HK-2 (cell line): ENCODE measurements around the gene ZACN.

Experiments
- DNase-seq: peaks from one replicate; pipeline ENCODE4 v3.0.0-alpha.2; 2018; ENCODE audit not compliant: unreplicated experiment

ZACN gene

DNA sequence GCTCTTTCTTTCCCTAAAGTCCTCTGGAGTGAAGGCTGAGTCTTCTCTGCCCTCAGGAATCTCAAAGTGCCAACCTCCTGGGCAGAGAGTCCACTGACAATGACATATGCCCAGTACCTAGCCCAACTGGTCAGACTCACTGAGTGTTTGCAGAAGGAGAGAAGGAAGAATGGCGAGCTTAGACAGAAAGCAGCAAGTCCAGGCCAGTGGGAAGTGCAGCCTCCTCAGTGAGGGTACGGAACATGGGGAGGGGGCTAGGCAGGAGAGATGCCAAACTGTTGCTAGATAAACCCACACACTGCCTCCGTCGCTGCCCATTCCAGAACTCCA is 23.9 kb downstream of the ZACN start:
- no peak for DNase-seq

DNA sequence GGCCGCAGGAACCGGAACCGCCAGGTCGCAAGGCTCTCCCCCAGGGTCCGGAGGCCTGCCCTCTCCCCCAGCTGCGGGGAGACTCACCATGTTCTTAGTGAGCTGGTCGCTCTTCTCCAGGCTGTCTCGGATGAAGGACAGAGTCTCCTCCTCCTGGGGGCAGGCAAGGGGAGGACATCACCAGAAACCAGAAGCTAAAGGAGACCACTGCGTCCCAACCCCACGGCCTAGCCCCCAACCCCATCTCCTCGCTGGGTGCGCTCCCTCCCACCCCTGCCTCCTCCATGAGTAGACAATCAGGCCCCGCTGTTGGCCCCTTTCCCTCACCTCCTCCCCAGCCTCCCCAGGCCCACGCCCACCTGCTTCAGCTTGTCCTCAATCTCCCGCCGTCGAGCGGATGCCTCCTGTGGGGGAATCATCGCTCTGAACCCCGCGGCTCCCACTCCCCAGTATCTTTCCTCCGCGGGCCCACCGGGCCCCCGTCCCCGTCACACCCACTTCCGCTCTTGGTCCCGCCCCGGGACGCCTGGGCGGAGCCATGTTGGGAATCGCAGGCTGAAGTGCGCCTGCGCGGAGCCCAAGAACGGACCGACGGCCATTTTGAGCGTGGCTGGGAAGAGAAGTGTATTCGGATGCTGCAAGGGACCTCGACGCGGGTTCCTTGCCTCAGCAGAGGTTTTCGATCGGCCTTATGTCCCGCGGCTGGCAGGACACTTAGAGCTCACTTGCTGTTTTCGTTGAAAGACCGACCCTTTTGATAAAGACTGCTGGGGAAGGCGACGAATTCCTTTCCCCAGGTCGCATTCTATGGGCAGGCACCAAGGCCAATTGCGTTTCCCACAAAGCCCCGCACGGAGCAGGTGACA is 24.5 kb downstream of the ZACN start, which contains the start of gene EXOC7:
Gene EXOC7, minus strand, starts transcription at position 514 of the 866 bp plus-strand sequence. Its CDS starts 95 bp downstream, at position 419.
- peak; percentile 92 for DNase-seq

DNA sequence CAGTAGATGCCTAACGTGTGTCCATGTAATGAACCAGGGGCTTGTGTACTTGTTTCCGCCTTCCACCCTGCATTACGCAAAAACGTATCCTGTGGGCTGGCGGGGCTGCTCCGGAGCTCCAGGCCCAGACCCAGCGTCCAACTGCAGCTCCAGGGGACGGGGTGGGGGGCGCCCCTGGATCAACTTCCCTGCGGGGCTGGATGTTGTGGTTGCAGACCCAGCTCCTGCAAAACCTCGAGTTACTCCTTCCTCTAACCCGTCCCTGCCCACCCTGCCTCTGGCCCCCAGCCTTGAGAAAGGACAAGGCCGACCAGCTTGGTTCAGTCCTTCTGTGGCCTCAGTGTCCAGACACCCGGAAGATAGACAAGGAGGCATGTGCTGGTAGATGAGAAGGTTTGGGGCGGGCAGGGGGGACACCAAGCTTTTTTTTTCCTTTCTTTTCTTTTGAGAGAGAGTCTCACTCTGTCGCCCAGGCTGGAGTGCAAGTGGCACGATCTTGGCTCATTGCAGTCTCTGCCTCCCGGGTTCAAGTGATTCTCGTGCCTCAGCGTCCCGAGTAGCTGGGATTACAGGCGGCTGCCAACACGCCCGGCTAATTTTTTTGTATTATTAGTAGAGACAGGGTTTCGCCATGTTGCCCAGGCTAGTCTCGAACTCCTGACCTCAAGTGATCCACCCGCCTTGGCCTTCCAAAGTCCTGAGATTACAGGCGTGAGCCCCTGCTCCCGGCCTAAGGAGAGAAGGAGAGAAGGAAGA is 25.3 kb downstream of the ZACN start:
- no peak for DNase-seq

DNA sequence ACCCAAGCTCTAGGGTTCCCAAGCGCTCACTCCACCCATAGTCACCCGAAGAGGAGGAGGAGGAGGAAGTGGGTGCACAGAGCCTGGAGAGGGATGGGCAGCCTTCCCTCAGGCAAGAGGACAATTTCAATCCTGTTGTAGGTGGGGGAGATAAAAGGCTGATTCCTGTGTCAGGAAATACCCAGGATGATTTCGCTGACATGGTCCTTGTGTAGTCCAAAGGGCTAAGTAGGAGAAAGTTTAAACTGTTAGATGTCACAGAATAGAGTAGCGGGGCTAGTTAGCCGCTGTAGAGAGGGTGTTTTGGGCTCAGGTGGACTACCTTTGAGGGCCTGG is 25.9 kb downstream of the ZACN start:
- no peak for DNase-seq

DNA sequence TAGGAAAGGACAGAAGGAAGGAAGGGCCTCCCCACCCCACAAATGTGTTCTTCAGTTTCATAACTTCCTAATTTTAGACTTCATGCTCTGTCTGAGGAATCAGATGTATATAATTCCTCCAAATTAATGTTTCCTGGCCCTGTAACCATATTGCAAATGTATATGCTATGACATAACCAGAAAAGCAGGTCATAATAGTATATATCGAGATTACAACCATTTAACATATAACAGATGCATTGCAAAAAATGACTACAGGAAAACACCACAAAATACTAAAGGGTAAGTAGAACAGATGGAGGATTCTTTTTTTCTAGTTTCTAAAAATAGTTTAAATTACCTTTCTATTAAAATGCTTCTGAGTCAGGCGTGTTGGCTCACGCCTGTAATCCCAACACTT is 27.7 kb downstream of the ZACN start:
- DNase-seq, result no peak

DNA sequence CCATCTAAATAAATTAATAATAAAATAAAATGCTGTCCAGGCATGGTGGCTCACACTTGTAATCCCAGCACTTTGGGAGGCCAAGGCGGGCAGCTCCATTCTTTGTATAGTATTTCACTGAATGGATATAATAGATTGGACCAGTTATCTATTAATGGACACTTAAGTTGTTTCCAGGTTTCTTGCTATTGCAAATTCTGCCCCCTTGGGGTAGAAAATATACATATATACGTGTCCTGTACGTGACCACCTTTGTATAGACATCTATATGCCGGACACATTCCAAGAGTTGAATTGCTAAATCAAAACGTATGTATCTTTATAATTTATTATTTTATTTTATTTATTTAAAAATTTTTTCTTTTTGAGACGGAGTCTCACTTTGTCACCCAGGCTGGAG is 28.5 kb downstream of the ZACN start:
- no peak for DNase-seq

DNA sequence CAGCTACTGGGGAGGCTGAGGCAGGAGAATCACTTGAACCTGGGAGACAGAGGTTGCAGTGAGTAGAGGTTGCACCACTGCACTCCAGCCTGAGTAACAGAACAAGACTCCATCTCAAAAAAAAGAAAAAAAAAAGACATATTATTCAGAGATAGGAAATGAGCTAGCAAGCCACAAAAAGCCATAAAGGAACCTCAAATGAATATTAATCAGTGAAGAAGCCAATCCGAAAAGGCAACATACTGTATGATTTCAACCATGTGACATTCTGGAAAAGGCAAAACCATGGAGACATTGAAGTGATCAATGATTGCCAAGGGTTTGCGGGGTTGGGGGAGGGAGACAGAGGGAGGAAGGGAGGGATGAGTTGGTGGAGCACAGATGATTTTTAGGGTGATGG is 33.0 kb downstream of the ZACN start:
- no peak for DNase-seq

DNA sequence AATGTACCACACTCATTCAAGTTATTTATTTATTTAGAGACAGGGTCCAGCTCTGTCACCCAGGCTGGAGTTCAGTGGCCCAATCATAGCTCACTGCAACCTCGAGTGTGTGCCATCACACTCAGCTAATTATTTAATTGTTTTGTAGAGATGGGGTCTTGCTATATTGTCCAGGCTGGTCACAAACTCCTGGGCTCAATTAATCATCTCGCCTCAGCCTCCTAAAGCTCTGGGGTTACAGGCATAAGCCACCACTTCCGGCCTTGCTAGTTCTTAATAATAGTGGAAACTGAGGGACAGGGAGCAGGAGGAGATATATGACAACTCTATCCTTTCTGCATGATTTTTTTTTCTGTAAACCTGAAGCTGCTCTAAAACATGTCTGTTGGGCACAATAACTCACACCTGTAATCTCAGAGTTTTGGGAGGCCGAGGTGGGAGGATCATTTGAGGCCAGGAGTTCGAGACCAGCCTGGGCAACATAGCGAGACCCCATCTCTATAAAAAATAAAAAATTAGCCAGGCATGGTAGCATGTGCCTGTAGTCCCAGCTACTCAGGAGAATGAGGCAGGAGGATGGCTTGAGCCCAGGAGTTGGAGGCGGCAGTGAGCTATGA is 36.3 kb downstream of the ZACN start:
- DNase-seq, result no peak

DNA sequence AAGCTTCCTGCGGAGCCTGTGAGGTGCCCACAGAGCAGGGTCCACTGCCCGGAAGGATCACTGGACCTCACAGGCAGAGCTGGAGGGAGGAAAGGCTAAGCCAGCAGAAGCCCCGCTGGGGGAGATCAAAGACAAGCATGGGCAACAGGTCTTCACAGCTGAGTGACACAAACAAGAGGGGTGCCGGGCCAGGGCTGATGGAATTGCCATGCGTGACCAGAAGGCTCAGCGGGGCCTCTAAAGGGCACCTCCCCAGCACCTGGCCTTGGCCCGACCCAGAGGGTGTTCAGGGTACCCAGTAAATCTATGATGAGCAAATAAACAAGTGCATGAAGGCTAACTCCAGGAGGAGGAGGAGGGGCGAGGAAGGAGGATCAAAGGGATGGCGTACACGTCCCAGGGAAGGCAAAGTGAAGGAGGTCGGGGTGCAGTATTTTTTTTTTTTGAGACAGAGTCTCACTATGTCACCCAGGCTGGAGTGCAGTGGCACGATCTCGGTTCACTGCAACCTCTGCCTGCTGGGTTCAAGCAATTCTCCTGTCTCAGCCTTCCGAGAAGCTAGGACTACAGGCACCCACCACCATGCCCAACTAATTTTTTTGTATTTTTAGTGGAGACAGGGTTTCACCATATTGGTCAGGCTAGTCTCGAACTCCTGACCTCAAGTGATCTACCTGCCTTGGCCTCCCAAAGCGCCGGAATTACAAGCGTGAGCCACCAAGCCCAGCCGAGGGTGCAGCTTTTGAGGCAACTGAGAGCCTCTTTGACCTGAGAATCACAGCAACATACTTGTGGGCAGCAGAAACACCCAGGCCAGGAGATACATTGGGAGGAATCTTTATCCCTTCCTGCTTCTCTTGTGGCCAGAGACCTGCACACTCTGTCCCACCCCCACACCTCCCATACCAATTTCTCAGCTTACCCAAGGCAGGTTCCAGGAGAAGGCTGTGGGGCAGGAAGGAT is 40.7 kb downstream of the ZACN start:
- no peak for DNase-seq

DNA sequence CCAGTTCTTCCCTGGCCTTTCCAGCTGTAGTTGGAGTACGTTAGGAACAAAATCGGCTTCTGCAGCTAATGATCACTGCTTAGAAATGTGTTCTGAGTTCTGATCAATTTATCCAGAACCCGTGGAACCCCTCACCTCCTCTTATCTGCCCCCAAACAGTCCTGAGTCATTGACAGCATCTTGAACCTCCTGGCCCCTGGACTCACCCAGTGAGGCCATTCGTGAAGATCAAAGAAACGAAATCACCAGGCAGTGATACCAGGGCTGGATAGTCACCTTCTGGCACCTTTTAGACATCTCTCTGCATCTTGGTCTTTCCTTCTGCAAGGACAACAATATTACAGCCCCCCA is 41.7 kb downstream of the ZACN start:
- no peak for DNase-seq

DNA sequence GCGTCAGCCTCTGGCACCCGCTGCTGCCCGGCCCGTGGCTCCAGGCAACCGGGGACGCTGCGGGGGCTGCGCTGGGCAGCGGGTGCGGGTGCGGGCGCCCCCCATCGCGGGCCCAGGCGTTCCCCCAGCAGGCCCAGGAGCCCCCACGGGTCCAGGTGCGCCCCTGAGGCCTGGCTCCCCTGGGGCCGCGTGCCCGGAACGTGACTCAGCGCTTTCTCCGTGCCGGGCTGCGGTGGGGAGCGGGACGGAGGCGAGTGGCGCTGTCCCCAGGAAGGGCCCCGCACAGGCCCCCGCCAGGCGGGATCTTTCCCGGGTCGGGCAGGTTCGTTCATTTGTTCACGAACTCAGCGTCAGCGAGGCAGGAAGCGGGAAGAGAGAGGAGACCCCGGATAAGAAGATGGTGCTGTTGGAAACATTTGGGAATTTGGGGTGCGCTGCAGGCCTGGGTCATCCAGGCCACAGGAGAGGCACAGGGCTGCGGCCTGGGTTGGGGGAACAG is 43.0 kb downstream of the ZACN start:
- no peak for DNase-seq

DNA sequence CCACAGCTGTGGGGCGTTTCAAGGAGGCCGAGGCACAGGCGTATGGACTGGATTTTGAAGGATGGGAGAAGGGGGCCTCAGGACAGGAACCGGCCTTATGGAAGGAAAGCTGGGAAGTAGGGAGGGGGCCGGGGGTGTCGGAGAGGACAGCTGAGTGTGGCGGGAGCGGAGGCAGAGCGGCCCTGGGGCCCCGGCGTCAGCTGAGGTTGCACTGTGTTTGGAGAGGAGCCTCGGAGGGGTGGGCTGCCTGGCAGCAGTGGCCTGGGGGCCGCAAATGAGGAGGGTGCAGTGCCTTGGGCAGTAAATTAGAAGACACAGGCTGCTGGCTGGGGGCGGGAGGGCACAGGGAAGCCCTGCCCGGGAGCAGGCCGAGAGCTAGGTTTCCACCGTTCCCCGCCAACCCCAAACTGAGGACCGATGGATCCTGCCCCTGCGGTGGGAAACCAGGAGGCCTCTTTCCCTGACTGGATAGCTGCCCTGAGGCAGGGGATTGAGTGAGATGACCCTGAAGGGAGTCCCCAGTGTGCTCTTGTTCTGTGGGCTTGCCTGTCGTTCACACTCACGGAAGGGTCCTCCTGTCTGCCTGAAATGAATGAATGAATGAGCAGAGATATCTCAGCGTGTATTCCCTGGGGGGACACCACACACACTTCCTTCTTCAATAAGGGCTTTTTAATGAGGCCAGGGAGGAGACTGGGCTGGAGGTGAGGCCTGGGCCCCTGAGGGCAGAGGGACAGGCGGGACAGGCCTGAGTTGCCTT is 43.6 kb downstream of the ZACN start:
- no peak for DNase-seq

DNA sequence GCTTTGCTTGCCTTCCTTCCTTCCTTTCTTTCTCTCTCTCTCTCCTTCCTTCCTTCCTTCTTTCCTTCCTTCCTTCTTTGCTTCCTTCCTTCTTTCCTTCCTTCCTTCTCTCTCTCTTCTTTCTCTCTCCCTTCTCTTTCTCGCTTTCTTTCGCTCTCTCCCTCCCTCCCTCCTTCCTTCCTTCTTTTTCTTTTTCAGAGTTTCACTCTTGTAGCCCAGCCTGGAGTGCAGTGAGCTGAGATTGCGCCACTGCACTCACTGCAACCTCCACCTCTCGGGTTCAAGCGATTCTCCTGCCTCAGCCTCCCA is 44.2 kb downstream of the ZACN start:
- no peak for DNase-seq

DNA sequence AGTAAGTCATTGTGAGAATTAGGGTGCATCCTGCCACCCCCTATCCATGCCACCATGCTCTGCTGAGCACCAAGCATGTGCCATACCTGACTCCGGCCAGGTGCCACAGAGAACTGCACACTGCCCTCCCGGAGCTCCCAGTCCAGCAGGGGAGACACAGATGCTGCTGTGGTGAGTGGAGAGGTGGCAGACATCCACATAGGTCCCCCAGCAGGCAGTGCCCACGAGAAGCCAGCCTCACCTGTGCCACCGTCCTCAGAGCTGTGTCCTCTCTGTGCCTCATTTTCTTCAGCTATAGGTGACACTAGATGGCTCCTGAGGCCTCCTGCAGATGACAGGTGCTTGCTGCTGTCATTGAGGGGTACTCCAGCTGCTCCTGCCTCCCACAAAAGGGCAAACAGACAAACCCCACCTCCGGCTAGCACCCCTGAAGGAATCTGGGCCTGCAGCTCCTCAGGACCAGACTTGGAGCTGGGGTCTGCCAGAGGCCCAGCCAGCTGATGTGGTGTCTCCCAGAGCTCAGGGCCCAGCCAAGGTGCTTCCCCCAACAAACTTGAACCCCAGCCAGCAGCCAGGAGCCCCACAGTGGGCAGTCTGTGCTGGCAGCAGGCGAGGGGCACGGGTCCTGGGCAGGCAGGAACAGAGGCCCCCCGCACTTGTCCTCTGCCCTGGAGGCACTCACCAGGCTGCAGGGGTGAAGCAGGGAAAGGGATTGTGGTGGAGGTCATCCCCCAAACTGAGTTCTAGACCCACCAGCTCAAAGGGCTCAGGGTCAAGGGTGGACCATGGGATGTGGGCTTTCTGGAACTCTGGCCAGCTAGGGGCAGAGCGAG is 45.0 kb downstream of the ZACN start:
- no peak for DNase-seq

DNA sequence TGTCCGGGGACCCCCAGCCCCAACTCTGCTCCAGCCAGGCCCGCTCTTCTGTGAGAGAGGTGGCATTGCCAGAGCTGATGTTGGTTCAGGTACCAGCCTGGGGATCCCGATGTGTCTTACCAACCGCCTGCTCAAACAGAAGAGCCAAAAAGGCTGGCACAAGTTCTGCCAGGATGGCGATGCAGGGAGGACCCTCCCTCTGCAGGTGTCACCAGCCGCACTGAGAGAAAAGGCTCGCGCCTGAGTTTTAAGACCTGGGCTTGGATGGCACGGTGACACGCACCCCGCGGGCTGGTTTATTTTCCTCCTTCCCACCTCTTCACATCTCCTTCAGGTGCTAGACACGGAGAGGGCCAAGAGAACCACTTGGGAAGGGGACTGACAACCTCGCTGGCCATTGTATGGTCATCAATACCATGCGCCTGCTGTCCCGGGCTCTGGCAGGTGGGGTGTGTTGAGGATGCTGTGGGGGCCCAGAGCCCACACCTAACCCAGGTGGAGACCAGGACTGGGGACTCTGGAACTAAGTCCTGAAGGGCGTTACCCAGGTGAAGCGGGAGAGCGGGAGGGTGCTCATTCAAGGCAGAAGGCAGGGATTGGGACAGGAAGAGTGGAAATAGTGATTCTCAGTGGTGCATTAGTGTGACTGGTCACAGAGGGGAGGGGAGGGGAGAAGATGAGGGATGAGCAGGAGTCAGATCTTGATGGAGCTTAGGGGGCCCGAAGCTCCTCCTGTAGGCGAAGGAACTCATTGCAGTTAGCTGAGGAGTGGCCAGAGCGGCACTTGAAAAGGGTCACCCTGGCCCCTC is 45.8 kb downstream of the ZACN start:
- no peak for DNase-seq

DNA sequence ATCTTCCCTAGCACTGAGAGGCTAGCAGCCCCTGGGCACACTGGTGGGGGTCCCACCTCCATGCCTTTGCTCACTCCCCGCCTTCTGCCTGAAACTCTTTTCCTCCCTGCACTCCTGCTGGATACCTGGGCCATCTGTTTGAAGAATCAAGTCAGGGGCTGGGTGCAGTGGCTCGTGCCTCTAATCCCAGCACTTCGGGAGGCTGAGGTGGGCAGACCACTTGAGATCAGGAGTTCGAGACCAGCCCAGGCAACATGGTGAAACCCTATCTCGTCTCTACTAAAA is 46.4 kb downstream of the ZACN start:
- DNase-seq, result no peak

DNA sequence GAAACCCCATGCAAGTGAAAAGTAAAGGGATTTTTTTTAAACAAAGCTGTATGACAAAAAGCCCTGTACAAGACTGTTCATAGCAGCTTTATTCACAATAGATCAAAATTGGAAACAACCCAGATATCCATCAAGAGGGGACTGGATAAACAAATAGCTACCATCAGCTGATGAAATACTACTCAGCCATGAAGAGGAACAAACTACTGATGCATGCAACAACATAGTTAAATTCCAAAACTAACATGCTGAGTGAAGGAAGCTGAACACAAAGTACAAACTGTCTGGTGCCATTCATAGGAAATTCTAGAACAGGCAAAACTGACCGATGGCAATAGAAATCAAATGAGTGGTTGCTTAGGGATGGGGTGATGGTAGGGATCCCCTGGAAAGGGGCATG is 46.9 kb downstream of the ZACN start:
- no peak for DNase-seq

DNA sequence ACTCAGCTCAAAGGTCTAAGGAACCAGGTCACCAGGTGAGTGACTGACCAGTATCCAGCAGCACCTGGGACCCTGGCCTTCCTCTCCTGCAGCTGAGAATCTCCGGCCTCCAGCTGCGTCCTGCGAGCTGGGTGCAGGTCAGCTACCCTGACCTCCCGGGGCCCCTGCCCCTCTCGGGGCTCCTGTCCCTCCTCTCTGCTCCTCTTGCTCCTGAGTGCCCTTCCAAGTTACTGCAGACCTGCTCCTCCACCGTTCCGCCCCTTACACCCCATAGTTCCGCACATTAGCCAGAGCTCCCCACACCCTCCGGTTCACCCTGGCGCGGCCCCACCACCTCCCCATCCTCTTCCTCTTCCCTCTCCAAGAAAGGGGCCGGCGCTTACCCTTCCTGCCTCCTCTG is 51.5 kb downstream of the ZACN start:
- DNase-seq, result no peak

DNA sequence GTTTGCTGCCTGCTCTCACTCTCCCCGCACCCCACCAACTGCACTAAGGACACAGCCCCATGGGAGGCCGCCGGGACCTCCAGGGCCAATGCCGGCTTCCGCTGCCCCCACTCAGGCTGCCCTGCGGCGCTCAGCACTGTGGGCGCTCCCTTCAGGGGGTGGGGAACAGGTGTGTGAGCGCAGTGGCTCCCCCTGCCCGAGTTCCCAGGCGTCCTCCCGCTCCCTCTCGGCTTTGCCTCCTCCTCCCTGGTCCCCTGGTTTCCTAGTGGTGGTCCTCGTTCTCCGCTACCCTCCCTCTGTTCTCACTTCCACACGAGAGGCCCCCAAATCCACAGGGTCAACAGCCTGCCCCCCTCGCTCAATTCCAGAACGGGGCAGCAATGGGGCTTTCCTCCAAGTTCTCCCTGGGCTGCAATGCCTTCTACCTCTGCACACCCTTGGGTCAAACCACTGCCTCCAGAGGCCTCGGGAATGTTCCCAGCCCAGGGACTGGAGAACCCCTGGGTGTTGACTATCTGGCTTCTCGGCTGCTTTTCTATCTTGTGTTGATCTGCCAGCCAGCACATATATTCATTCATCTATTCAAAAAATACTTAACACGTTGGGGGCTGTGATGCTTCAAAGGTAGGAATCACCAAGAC is 52.2 kb downstream of the ZACN start:
- no peak for DNase-seq
